Fibroblast of lung (primary cell): ENCODE measurements around the gene SORL1. TPM values are rescaled to one million over a fixed set of nuclear protein-coding genes. Genes with fewer than 3 reads are reported as not detected.
A peak's percentile ranks its signal among the peaks of the same experiment; 100 is the strongest.

Source experiments
- DNase-seq, 2 donors: peaks; one replicate each; pipeline versions ENCODE4 v3.0.0 to v3.0.0-alpha.2; 2010; ENCODE audit warnings: low read depth in 2 of 2
- H2AFZ ChIP-seq: 2 replicates; pipeline ENCODE4 v1.5.1; 2012; ENCODE audit warnings: low read length, control low read depth, inconsistent platforms
- H3K27ac ChIP-seq: 2 replicates; pipeline ENCODE4 v1.5.1; 2011; ENCODE audit warnings: low read length, control low read depth; ENCODE audit not compliant: insufficient read depth
- H3K27me3 ChIP-seq: 2 replicates; pipeline ENCODE4 v1.5.1; 2011; ENCODE audit warnings: mild to moderate bottlenecking, low read length; ENCODE audit not compliant: control insufficient read depth, insufficient read depth
- H3K36me3 ChIP-seq: 2 replicates; pipeline ENCODE4 v1.5.1; 2011; ENCODE audit warnings: low read length; ENCODE audit not compliant: control insufficient read depth, insufficient read depth
- H3K4me1 ChIP-seq: 2 replicates; pipeline ENCODE4 v1.5.1; 2011; ENCODE audit warnings: low read length; ENCODE audit not compliant: control insufficient read depth, insufficient read depth; ENCODE audit errors: extremely low read depth
- H3K4me2 ChIP-seq: 2 replicates; pipeline ENCODE4 v1.5.1; 2011; ENCODE audit warnings: low read length, control low read depth; ENCODE audit not compliant: insufficient read depth; ENCODE audit errors: extremely low read depth
- H3K4me3 ChIP-seq, 4 experiments: fragments of 200-600 bp in 1 of 4; sonication (generic) in 1 of 4; replicated peaks in 1 of 4; 2 replicates each; pipeline ENCODE4 v1.5.1; 2011 to 2016; ENCODE audit warnings: low read length in 4 of 4, low read depth in 3 of 4, mild to moderate bottlenecking in 3 of 4, control low read depth in 2 of 4, inconsistent platforms in 1 of 4, mixed read lengths in 1 of 4; ENCODE audit not compliant: insufficient read depth in 1 of 4; ENCODE audit errors: control extremely low read depth in 1 of 4
- H3K79me2 ChIP-seq: 2 replicates; pipeline ENCODE4 v1.5.1; 2012; ENCODE audit warnings: mild to moderate bottlenecking, low read length, inconsistent platforms; ENCODE audit not compliant: control insufficient read depth, insufficient read depth
- H3K9ac ChIP-seq: 2 replicates; pipeline ENCODE4 v1.5.1; 2011; ENCODE audit warnings: mild to moderate bottlenecking, low read length, control low read depth; ENCODE audit not compliant: insufficient read depth
- H3K9me3 ChIP-seq: 2 replicates; pipeline ENCODE4 v1.5.1; 2012; ENCODE audit warnings: low read depth, low read length; ENCODE audit not compliant: control insufficient read depth, insufficient read depth
- H4K20me1 ChIP-seq: 2 replicates; pipeline ENCODE4 v1.5.1; 2011; ENCODE audit warnings: low read length; ENCODE audit not compliant: control insufficient read depth, insufficient read depth; ENCODE audit errors: extremely low read depth
- CTCF ChIP-seq, 2 donors: IDR thresholded peaks in 1 of 2; conservative IDR thresholded peaks in 1 of 2; 1 replicate in 1 of 2; 2 replicates in 1 of 2; pipeline ENCODE4 v1.5.1; 2011 to 2012; ENCODE audit warnings: low read length in 2 of 2, control low read depth in 1 of 2, inconsistent platforms in 1 of 2, low read depth in 1 of 2, mild to moderate bottlenecking in 1 of 2
- EZH2 ChIP-seq: IDR thresholded peaks from 2 replicates; pipeline ENCODE4 v1.5.1; 2012; ENCODE audit warnings: low read length, control low read depth, mild to moderate bottlenecking; ENCODE audit errors: missing control alignments
- polyA plus RNA-seq, 2 donors: library from polyadenylated mRNA; depleted of rRNA in 1 of 2; stranded (reverse) in 1 of 2; unstranded in 1 of 2; fragments of >200 nt; gene quantifications; 2 replicates each; pipeline ENCODE4 v1.2.1, GENCODE V29; 2011 to 2012; ENCODE audit warnings: missing spikeins in 1 of 2
- total RNA-seq: library from RNA; depleted of rRNA; stranded (reverse); fragments of >200 nt; gene quantifications from 2 replicates; pipeline ENCODE4 v1.2.1, GENCODE V29; 2014

The SORL1 gene
- total and polyA plus RNA-seq, 2 donors (not counting 1 experiment from before 2014, with no cell fraction given), result 0.58 to 10.9 TPM

- Histone ChIP-seq H3K9ac (no peak overlapping the region), H3K79me2 (no peaks in the 10 kb centered on the region), H3K27ac (peak overlapping the region; percentile 99), H2AFZ (no peak overlapping the region), H3K4me1 (peaks cover 16% of the 10 kb centered on the region), H3K27me3 (no peaks in the 10 kb centered on the region), H3K36me3 (no peaks in the 10 kb centered on the region), H3K4me3 (no peak overlapping the region), H3K4me2 (peak overlapping the region; percentile 98), H4K20me1 (no peaks in the 10 kb centered on the region), H3K9me3 (no peaks in the 10 kb centered on the region)
- peak in 1 of 2 donors; percentile 11 for DNase-seq
- TF ChIP-seq EZH2 (no peak), CTCF (conservative IDR thresholded peaks at IDR 0.05 in 1 of 2, IDR thresholded peaks at IDR 0.05 in 1 of 2; ENCODE audit: low read depth in 1 of 2, low read length in 2 of 2) (no peak)
Observed at GRCh38 chr11:121654259-121654842, 202.2 kb downstream of the SORL1 start.

- Histone ChIP-seq H3K9me3 (no peaks in the 10 kb centered on the region), H3K4me1 (peaks cover 16% of the 10 kb centered on the region), H3K4me3 (peak overlapping the region; percentile 40 to 60 (median 50)), H2AFZ (peak overlapping the region; percentile 65), H3K9ac (peak overlapping the region; percentile 82), H3K4me2 (peak overlapping the region; percentile 98), H3K27me3 (no peaks in the 10 kb centered on the region), H3K36me3 (no peaks in the 10 kb centered on the region), H3K27ac (peak overlapping the region; percentile 99), H4K20me1 (no peaks in the 10 kb centered on the region), H3K79me2 (no peaks in the 10 kb centered on the region)
- DNase-seq, result peak in 1 of 2 donors; percentile 51
- TF ChIP-seq EZH2 (no peak), CTCF (conservative IDR thresholded peaks at IDR 0.05 in 1 of 2, IDR thresholded peaks at IDR 0.05 in 1 of 2; ENCODE audit: low read depth in 1 of 2, low read length in 2 of 2) (no peak)
Observed at GRCh38 chr11:121654843-121655536, 202.9 kb downstream of the SORL1 start.

GRCh38 chr11:121655537-121656327, 203.6 kb downstream of the SORL1 start:
- Histone ChIP-seq H3K4me2 (peak overlapping the region; percentile 98), H3K27ac (peak overlapping the region; percentile 99), H3K4me3 (peak overlapping the region; percentile 45 to 60 (median 50)), H3K4me1 (peaks cover 16% of the 10 kb centered on the region), H3K36me3 (no peaks in the 10 kb centered on the region), H3K9ac (peak overlapping the region; percentile 82), H3K79me2 (no peaks in the 10 kb centered on the region), H3K9me3 (no peaks in the 10 kb centered on the region), H3K27me3 (no peaks in the 10 kb centered on the region), H2AFZ (peak overlapping the region; percentile 65), H4K20me1 (no peaks in the 10 kb centered on the region)
- no peak for TF ChIP-seq EZH2
- TF ChIP-seq CTCF (conservative IDR thresholded peaks at IDR 0.05 in 1 of 2, IDR thresholded peaks at IDR 0.05 in 1 of 2; ENCODE audit: low read depth in 1 of 2, low read length in 2 of 2), result peak; percentile 78 to 86
- peak; percentile 97 to 98 for DNase-seq
